Measurements from ENCODE around the gene ZNF639.
"Not testable (repeated sequence)": the region's sequence is repeated elsewhere in the genome, so short reads cannot be mapped to it uniquely, and the experiment has no call there.

The ZNF639 gene

GRCh38 chr3:179322286-179323196 is at the start of gene ZNF639:
ZNF639 (plus strand) TSS chr3:179323031; CDS start chr3:179328294, 5,263 bp downstream.
- DNase-seq, result peak; percentile 90

GRCh38 chr3:179274434-179274833 is 48.4 kb upstream of the ZNF639 start:
- not testable (repeated sequence) for DNase-seq

GRCh38 chr3:179276001-179276400 is 46.8 kb upstream of the ZNF639 start:
- no peak for DNase-seq

- DNase-seq, result no peak
Observed at GRCh38 chr3:179276743-179277142, 46.1 kb upstream of the ZNF639 start.

- DNase-seq, result no peak
Observed at GRCh38 chr3:179278151-179278550, 44.7 kb upstream of the ZNF639 start.

- DNase-seq, result no peak
Observed at GRCh38 chr3:179278932-179279693, 43.7 kb upstream of the ZNF639 start.

GRCh38 chr3:179279837-179280236 is 43.0 kb upstream of the ZNF639 start:
- DNase-seq, result no peak

- DNase-seq, result no peak
Observed at GRCh38 chr3:179281825-179282224, 41.0 kb upstream of the ZNF639 start.

- DNase-seq, result no peak
Observed at GRCh38 chr3:179286331-179286730, 36.5 kb upstream of the ZNF639 start.

- no peak for DNase-seq
Observed at GRCh38 chr3:179288845-179289244, 34.0 kb upstream of the ZNF639 start.

- no peak for DNase-seq
Observed at GRCh38 chr3:179289295-179289694, 33.5 kb upstream of the ZNF639 start.

- no peak for DNase-seq
Observed at GRCh38 chr3:179292450-179292849, 30.4 kb upstream of the ZNF639 start.

- DNase-seq, result no peak
Observed at GRCh38 chr3:179297971-179298725, 24.7 kb upstream of the ZNF639 start.

- no peak for DNase-seq
Observed at GRCh38 chr3:179299316-179299715, 23.5 kb upstream of the ZNF639 start.

- DNase-seq, result no peak
Observed at GRCh38 chr3:179299999-179300613, 22.7 kb upstream of the ZNF639 start.

GRCh38 chr3:179301645-179302044 is 21.2 kb upstream of the ZNF639 start:
- DNase-seq, result no peak

- no peak for DNase-seq
Observed at GRCh38 chr3:179302111-179302510, 20.7 kb upstream of the ZNF639 start.

- DNase-seq, result no peak
Observed at GRCh38 chr3:179304605-179305004, 18.2 kb upstream of the ZNF639 start.

- not testable (repeated sequence) for DNase-seq
Observed at GRCh38 chr3:179307362-179307761, 15.5 kb upstream of the ZNF639 start.

GRCh38 chr3:179308001-179308400 is 14.8 kb upstream of the ZNF639 start:
- no peak for DNase-seq

- DNase-seq, result no peak
Observed at GRCh38 chr3:179309225-179310078, 13.4 kb upstream of the ZNF639 start.

- no peak for DNase-seq
Observed at GRCh38 chr3:179318876-179319275, 4.0 kb upstream of the ZNF639 start.

Measured in CD4-positive, alpha-beta T cell treated with Interleukin-17A for 1 hour (primary cell).